ENCODE measurements around the gene MRFAP1L1. TPM values are rescaled to one million over a fixed set of nuclear protein-coding genes. Genes with fewer than 3 reads are reported as not detected.

MRFAP1L1 gene
- total RNA-seq, 1 experiment from 2014 or later, result 57.7 TPM

DNA sequence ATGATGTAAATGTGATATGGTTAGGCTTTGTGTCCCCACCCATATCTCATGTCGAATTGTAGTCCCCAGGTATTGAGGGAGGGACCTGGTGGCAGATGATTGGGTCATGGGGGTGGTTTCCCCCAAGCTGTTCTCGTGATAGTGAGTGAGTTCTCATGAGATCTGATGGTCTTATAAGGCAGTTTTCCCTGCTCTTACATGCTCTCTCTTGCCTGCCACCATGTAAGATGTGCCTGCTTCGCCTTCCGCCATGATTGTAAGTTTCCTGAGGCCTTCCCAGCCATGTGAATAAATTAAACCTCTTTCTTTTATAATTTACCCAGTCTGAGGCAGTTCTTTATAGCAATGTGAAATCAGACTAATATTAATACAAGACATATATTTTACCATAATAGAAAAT lies 30.3 kb upstream of the MRFAP1L1 start:
- Histone ChIP-seq H4K8ac (replicated peaks; ENCODE audit: insufficient read length, low read depth, low read length) (no peak overlapping the region), H3T11ph (ENCODE audit: low read length) (no peak overlapping the region), H3K18ac (ENCODE audit: insufficient read length, low read depth, low read length) (no peak overlapping the region), H3K4me1 (ENCODE audit: insufficient read depth, low read length) (no peaks in the 10 kb centered on the region), H2BK15ac (ENCODE audit: low read depth, low read length) (no peak overlapping the region), H3K4ac (ENCODE audit: low read depth, low read length) (no peak overlapping the region), H2BK20ac (ENCODE audit: low read depth, low read length, poor library complexity, severe bottlenecking) (no peak overlapping the region), H4K91ac (ENCODE audit: insufficient read length, low read depth, low read length) (no peak overlapping the region), H3K23ac (ENCODE audit: insufficient read length, low read depth, low read length) (no peak overlapping the region), H2BK5ac (ENCODE audit: insufficient read length, low read length) (no peak overlapping the region), H3K79me1 (ENCODE audit: insufficient read depth, low read depth, low read length, poor library complexity, severe bottlenecking) (no peaks in the 10 kb centered on the region), H2BK12ac (ENCODE audit: insufficient read length, low read depth, low read length) (no peak overlapping the region), H3K27me3 (ENCODE audit: insufficient read depth, low read length) (no peaks in the 10 kb centered on the region), H3K14ac (ENCODE audit: insufficient read depth, low read length) (no peak overlapping the region), H3K79me2 (ENCODE audit: insufficient read depth, low read length) (no peaks in the 10 kb centered on the region), H4K5ac (ENCODE audit: insufficient read length, low read depth, low read length) (no peak overlapping the region), H3K23me2 (ENCODE audit: insufficient read length, low read depth, low read length, poor library complexity, severe bottlenecking) (no peaks in the 10 kb centered on the region), H4K20me1 (ENCODE audit: control insufficient read depth, insufficient read depth, insufficient read length) (peaks cover 2% of the 10 kb centered on the region), H2AK5ac (ENCODE audit: insufficient read length, low read length) (no peak overlapping the region), H3K4me2 (ENCODE audit: insufficient read depth, insufficient read length, low read length) (no peak overlapping the region), H3K9me3 (ENCODE audit: control insufficient read depth, low read depth, low read length) (no peaks in the 10 kb centered on the region), H2BK120ac (ENCODE audit: low read depth, low read length, poor library complexity, severe bottlenecking) (no peak overlapping the region), H2AFZ (ENCODE audit: low read length) (no peak overlapping the region), H3K27ac (ENCODE audit: insufficient read length, low read depth, low read length) (no peak overlapping the region), H3K56ac (ENCODE audit: insufficient read length, low read depth, low read length) (no peak overlapping the region), H3K9ac (ENCODE audit: extremely low read depth, insufficient read length, low read length) (no peak overlapping the region)
- H3K36me3 Mint-ChIP-seq (ENCODE audit: insufficient read depth in 1 of 3, low read depth in 3 of 3), result no peaks in the 10 kb centered on the region; a peak in 1 of 7 replicates
- no peak overlapping the region for H3K4me3 Mint-ChIP-seq
- peaks cover 6 to 8% of the 10 kb centered on the region in 2 experiments; a peak in 2 of 5 replicates for H3K9me3 Mint-ChIP-seq
- TF ChIP-seq, protein P1, sequence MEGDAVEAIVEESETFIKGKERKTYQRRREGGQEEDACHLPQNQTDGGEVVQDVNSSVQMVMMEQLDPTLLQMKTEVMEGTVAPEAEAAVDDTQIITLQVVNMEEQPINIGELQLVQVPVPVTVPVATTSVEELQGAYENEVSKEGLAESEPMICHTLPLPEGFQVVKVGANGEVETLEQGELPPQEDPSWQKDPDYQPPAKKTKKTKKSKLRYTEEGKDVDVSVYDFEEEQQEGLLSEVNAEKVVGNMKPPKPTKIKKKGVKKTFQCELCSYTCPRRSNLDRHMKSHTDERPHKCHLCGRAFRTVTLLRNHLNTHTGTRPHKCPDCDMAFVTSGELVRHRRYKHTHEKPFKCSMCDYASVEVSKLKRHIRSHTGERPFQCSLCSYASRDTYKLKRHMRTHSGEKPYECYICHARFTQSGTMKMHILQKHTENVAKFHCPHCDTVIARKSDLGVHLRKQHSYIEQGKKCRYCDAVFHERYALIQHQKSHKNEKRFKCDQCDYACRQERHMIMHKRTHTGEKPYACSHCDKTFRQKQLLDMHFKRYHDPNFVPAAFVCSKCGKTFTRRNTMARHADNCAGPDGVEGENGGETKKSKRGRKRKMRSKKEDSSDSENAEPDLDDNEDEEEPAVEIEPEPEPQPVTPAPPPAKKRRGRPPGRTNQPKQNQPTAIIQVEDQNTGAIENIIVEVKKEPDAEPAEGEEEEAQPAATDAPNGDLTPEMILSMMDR (conservative IDR thresholded peaks at IDR 0.05), result no peak
- H3K27ac Mint-ChIP-seq, result no peak overlapping the region
- 0 out of 4 replicates have a peak, but pooled peaks cover 0 to 5% of the 10 kb centered on the region in 2 experiments for H3K4me1 Mint-ChIP-seq
- WGBS (ENCODE audit: extremely low coverage, insufficient read length, low lambda C conversion rate), result no CpG with 5 or more reads among the region's 4 CpGs
- H3K27me3 Mint-ChIP-seq (ENCODE audit: low read depth), result peaks cover 1% of the 10 kb centered on the region
- DNase-seq, result no peak
